HPDE6-E6E7 (cell line): Measurements from ENCODE around the gene GEMIN5.
"Not testable (repeated sequence)": the region's sequence is repeated elsewhere in the genome, so short reads cannot be mapped to it uniquely, and the experiment has no call there.

Experiments
- DNase-seq: peaks from one replicate; pipeline ENCODE4 v3.0.0; 2011; ENCODE audit warnings: missing footprints; ENCODE audit errors: extremely low spot score

Gene GEMIN5

DNA sequence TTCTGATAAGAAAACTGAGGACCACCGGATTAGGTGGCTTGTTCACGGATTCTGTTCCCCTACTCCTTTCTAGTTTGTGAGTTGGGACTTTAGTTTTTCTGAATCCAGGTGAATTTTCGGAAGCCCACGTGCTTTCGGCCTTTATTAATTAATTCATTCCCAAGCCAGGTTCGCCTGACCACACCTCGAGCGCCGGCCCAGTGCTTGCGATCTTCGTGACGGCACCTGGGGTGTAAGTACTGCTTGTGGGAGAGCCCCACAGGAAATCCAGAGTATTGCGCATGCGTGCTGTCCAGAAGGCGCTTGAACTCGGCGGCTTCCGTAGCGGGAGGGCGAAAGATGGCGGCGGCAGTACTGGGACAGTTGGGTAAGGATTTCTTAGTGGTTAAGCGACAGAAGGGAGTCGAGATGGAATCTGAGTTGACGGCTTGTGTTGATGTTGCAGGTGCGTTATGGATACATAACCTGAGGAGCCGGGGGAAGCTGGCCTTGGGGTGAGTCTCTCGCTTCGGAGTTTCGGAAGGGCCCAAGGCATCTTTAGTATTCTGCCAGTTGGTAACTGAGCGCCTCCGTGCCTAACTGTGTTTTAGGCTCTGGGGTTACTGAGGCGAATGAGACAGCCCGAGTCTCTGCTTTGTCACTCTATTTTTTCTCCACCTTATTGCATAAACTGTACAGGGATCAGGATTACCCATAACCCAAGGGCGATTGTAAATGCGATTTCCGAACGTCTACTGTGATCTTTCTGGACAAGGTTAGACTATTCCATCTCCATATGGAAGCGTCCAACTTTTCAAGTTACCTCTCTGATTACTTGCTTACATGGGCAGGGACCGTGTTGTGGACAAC, 3.0 kb upstream of the GEMIN5 start, which contains the start of gene MRPL22:
Gene MRPL22, plus strand, starts transcription at position 302 of the 849 bp plus-strand sequence. Its CDS starts 38 bp downstream, at position 340.
- DNase-seq: peak; percentile 96

DNA sequence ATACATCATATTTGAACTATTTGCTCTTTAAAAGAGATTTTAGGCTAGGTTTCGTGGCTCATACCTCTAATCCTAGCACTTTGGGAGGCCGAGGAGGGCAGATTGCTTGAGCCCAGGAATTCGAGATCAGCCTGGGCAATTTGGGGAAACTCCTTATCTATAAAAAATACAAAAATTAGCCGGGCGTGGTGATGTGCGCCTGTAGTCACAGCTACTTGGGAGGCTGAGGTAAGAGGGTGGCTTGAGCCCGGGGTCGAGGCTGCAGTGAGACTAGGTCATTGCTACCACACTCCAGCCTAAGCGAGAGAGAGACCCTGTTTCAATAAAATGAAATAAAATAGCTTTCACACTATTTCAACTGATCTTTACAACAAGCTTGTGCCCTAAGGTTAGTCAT, 2.4 kb upstream of the GEMIN5 start:
- DNase-seq: no peak

DNA sequence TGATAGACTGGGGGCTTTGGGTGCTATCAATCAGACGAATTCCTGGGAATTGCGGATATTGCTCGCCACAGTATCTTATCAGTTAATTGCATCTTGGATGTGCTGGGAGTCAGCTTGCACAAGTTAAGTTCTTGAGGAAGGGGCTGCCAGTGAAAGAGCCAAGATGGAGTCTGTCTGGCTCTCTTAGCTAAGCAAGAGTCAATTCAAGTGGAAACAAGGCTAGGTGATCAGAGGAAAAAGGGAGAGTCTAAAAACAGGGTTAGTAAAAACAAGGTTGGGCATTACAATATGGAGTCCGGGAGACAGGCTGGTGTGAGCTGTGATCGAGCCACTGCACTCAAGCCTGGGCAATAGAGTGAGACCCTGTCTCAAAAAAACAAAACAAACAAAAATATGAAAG, 1.4 kb upstream of the GEMIN5 start:
- DNase-seq: not testable (repeated sequence)

DNA sequence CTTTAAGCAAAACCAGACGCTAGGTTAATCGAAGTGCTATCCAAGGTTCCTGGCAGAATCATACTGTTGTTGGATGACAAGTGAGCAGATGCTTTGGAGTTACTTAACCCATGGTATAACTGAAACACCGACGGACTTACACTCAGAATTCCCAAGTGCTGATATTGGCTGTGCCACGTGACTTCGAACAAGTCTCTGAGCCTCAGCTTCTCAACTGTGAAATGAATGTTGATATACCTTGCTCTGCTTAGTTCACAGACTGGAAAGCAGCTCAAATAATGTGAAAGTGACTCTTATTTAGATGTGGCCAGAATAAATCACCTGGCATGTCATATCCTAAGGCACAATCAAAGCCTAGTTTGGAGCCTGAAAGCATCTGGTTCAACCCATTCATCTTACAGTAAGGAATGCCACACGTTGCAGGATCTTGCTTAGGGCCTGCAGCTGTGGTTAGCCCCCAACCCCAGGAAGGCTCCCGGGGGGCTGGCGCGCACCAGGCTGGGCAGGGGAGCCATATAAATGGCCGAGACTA, 759 bp downstream of the GEMIN5 start:
- DNase-seq: no peak

DNA sequence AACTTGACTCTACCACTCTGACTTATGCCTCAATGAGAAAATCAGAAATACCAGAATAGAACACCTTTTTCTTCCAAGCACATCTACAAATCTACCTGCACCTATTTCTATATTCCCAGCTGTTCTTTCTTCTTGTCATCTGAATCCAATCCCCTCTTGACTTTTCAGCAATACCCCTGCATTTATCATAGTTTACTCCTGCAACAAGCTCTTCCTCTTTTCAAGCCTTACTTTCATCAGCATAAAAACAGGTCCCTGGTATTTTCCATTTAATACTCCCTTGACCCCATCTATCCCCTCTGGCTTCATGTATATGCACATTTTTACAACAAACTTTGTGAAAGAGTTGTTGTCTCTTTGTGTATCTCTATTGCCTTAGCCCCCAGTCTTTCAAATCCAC, 3.1 kb downstream of the GEMIN5 start:
- DNase-seq: no peak

DNA sequence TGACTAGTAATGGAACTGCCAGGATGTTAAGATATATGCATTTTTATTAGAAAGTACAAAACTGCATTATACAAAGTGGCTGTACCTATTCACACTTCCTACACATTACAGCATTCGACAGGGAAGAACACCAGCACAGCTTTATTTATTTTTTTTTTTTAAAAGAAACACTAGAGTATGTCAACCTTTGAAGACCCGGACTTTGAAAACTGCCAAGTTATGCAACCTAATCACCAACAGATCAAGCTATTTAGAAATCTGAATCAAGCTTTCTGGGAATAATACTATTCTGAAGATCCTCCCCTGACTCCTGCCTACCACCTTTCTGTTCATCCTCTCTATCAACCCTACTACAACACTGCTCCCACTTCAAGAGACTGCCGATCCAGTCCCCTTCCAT, 4.5 kb downstream of the GEMIN5 start:
- DNase-seq: no peak

DNA sequence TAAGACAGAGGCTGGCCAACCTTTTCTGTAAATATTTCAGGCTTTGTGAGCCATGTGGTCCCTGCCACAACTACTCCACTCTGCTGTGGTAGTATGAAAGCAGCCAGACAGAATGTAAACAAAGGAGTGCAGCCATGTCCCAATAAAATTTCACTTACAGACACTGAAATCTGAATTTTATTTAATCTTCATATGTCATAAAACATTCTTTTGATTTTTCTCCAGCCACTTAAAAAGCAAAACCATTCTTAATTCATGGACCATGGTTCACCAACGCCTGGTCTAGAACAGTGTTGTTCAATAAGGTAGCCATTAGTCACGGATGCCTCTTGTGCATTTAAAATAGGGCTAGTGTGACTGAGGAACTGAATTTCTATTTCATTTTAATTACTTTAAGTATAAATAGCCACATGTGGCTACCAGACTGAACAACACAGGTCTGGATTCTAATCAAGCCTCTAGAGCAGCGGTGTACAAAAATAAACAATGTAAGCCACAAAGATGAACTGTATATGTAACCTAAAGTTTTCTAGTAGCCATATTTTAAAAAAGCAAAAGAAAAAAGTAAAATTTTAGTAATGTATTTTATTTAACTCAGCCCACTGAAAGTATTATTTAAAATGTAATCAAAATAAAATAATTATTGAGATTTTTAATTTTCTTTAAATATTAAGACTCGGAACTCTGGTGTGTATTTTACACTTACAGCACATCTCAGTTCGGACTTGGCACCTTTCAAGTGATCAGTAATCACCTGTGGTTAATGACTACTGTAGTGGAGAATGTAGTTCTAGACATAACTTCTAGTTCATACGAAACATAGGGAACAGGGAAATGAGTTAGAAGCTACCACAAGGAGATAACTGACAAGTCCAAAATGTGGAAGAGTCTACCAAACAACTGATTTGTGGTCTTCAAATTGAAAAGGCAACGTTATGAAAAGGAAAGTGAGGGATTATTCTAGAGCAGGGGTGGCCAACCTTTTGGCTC, 14.3 kb downstream of the GEMIN5 start:
- no peak for DNase-seq

DNA sequence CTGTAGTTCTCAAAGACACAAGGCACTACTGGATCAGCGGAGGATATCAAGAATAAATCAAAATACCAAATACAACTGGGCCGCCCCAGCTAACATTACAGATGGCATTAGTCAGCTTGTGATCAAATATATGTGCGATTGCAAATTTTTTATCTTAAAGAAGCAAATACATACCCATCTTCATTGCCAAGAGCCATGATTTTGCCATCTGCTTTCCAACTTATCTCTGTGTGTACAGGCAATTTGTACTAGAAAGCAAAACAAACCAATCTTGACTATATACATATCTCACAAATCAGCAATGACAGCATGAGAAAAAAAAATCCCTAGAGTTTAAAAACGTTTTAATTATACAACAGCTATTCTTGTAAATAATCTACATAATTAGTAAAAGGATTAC, 20.3 kb downstream of the GEMIN5 start:
- DNase-seq: no peak

DNA sequence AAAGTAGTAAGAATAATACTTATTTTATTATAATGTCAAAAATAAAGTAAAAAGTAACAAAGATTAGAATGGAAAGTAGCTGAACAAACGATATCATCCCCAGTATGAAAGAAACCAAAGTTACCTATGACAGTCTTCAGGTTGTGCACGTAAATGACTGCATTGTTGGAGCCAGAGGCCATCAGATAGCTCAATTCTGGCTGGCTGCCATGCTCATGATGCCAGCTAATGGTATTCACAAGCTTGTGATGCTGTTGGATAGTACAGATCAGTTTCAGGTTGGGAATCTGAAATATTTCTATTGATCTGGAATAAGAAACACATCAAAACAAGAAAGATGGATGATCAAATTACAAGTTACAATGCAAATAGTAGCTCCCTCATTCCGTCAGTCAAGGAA, 21.1 kb downstream of the GEMIN5 start:
- DNase-seq: no peak

DNA sequence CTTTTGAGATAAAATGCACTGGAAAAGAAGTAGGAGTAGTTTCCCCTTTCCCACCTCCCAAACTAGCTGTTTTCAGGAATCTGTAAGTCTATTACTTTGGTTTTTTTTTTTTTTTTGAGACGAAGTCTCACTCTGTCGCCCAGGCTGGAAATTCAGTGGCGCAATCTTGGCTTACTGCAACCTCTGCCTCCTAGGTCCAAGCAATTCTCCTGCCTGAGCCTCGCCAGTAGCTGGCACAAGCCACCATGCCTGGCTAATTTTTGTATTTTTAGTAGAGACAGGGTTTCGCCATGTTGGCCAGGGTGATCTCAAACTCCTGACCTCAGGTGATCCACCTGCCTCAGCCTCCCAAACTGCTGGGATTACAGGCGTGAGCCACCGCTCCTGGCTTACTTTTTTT, 32.4 kb downstream of the GEMIN5 start:
- DNase-seq: not testable (repeated sequence)

DNA sequence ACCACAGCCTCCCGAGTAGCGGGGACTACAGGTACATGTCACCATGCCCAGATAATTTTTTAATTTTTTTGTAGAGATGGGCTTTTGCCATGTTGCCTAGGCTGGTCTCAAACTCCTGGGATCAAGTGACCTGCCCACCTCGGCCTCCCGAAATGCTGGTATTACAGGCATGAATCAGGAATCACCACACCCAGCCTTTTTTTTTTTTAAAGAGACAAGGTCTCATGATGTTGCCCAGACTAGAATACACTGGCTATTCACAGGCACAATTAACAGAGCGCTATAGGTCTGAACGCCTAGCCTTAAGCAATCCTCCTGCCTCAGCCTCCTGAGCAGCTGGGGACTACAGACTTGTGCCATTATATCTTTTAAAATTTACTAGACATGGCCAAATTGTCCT, 36.1 kb downstream of the GEMIN5 start:
- no peak for DNase-seq

DNA sequence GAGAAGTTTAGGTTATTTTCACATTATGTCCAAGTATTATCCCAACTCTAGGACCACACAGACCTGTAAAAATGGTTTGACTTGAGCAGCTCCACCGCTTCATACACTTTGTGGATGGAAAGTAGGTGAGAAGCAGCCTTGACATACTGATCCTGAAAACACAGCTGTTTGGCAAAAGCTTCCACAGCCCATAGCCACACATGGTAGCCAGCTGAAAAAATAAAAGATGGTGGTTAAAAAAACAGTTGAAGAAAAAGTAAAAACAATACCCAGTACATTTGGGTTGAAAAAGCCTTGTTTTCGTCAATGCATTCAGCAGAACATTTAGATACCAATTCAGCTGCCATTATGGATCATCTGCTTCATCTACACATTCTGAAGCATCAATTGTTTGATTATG, 36.7 kb downstream of the GEMIN5 start:
- no peak for DNase-seq

DNA sequence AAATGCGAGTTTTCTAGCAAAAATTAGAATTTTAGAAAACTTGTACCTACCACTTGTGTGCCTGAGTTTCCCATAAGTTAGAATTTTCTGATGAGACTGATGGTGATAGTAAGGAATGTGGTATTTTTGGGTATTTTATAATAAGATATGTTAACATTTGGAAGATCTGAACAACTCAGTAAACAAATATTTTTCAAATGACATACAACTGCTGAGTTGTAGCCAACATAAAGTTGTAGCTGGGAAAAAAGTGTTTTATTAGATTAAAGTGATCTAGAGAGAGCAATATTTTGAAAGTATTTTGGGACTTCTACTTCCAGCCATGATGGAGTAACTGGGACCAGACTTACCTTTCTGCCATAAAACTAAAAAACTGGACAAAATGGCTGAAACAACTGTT, 37.9 kb downstream of the GEMIN5 start:
- DNase-seq: no peak

DNA sequence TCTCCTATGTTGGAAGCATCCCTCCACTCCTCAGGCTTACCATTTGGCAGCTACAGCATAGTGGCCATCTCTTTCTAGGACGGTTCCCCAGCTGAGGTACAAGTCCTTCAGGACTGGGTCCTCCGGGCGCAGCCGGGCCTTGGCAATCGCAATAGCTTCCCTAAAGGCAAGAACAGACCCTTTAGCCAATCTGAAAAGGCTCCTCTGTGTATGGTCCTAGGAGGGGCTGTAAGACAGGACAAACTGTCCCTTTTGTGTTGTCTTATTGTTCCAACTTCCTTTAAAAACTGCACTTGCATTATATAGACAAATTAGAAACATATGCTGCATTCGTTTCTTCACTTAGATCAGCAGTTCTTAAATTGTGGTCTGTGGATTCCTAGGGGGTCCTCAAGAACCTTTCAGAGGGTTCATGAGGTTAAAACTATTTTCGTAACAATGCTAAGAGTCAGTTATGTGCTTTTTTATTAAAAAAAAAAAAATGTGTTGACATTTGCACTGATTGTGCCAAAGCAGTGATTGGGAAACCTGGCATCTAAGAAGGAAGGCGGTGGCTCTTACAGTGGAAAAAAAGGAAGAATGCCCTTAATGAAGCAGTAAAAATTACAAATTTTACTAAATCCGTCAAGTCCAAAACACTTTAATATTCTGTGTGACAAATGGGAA, 38.7 kb downstream of the GEMIN5 start:
- DNase-seq: no peak

DNA sequence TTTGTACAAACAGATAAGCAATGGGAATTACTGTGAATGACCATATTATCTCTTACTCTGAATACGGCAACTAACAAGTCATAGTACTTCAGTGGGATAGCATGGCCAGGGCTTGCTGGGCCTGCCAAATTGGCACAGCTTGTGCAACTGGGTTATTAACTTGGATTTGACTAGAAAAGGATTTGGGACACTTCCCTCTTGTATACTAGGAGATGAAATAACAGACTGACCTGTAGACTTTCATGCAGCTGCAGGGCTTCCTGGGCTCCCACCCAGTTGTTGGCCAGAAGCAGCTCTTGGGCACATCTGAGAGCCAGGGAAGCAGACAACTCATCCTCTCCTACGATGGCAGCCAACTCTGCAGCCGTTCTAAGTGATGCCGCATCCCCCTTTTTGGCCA, 39.8 kb downstream of the GEMIN5 start:
- no peak for DNase-seq

DNA sequence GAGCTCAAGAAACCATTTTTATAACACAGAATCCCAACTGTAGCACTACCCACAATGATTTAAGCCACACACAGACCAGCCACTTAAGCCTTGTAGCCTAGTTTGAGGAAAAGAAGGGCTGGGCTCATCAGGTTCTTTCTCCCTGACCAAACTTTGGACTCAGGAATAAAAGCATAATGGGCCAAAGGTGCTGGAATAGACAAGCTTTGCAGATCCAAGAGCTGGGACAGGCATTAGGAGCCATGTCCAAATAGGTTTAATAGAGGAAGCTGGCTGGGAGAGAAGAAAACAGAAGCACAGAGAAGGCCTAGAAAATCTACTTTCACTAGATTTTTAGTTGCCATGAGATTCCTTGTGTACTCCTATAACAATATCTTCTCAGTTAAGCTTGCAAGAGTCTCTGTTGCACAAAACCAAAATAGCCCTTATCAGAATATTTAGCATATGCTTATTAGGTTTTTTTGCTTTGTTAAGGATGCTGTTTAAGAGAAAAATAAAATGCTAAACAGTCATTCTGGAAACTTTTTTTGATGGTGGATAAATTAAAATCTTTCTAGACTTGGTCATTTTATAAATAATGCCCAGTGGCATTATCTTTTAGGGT, 41.3 kb downstream of the GEMIN5 start:
- DNase-seq: no peak

DNA sequence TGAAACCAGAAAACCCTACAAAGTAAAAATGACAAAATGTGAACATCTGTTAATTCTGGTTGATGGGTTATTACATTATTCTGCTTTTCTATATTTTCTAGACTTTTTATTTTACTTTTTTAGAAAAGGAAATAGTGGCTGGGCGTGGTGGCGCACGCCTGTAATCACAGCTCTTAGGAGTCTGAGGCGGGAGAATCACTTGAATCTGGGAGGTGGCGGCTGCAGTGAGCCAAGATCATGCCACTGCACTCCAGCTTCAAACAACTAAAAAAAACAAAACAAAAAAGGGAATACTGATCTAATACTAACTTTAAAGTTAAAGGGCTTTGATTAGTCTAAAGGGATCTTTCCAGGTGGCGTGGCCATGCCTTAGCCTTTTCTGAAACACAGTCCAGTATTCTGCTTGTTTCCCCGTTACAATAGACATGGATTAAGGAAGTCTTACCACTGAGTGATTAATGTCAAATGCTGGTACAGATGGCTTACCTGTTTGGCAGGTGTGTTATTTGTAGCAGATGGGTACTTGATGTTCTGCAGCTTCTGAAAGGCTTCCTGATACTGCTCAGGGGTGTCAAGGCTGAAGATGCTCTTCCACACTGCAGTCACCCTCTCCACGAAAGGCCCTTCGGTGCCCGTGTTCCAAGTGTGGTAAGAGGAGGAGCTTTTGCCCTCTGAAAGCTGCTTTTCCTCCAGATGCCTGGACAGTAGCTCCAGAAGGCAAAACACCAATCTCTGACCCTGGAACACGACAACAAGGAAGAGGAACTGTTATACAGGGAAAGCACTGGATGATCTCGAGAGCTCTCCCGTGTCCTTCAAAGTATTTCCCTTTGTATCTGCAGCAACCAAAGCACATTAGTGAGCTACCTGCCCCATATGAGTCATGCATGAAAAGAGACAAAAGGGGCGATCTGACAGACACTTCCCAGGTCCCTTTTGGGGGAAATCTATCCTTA, 42.1 kb downstream of the GEMIN5 start:
- DNase-seq: no peak

DNA sequence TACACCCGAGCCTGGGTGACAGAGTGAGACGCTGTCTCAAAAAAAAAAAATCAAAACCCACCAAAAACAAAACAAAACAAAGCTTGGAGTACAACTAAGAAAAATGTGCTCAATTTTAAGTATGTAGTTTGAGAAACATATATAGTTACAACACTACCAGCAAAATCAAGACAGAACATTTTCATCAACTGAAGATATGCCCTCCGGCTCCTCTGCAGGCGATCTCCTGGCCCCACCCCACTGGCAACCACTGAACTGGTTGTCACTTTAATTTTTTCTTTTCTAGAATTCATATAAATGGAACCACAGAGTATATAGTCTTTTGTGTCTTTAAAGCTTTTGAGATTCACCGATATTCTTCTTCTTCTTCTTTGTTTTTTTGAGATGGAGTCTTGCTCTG, 44.6 kb downstream of the GEMIN5 start:
- DNase-seq: no peak

DNA sequence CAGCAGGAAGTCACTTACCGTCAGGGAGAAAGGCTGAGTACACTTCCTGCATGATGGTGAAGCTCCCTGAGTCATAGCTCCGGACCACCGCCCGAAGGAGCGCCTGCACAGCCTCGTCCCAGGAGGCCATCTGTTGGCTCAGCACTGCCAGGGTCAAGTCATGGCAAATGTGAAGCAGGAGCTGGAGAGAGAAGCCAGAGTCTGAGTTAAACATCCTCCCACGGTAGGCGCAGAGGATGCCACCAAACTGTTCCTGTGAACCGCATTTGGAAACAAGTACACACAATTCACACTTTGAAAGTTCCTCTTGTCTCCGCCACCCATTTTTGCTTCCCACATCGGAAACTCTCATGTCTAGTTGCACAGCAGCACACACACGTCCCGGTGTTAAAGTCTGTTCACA, 45.6 kb downstream of the GEMIN5 start:
- DNase-seq: no peak

DNA sequence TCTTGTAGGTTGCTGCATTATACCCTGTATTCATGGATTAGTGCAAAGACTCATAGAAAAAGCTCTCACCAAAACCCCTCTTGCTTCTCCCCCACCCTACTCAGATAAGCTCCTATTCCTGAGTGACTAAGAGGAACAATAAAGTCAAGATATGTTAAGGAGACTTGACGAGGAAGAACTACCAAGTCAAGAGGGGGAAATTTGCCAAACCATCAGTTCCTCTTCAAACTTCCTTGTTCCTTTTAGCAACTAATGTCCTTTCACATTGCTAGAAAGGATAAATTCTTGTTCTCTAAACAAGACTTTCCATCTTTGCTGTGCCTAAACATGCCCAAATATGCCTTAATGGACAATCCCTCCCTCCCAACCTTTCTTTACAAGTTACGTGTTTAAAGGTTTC, 52.6 kb downstream of the GEMIN5 start:
- no peak for DNase-seq
